Panc1 (cell line): ENCODE data around the gene TM4SF5.

Experiments used
- POLR2AphosphoS5 ChIP-seq: IDR thresholded peaks from 2 replicates; pipeline ENCODE4 v1.6.1; 2012; ENCODE audit warnings: mild to moderate bottlenecking, low read depth, low read length, moderate library complexity
- REST ChIP-seq, 2 experiments: IDR thresholded peaks; 2 replicates each; pipeline ENCODE4 v1.6.1; 2011 to 2012; ENCODE audit warnings: low read depth in 2 of 2, control low read depth in 1 of 2, low read length in 1 of 2, mild to moderate bottlenecking in 1 of 2, moderate library complexity in 1 of 2; ENCODE audit not compliant: insufficient read depth in 1 of 2
- SIN3A ChIP-seq: IDR thresholded peaks from 2 replicates; pipeline ENCODE4 v1.6.1; 2012; ENCODE audit warnings: low read depth, mild to moderate bottlenecking, low read length, moderate library complexity, borderline replicate concordance; ENCODE audit not compliant: insufficient read depth
- TCF7L2 ChIP-seq: IDR thresholded peaks from 2 replicates; pipeline ENCODE4 v1.6.1; 2011; ENCODE audit warnings: mild to moderate bottlenecking, low read depth, low read length, inconsistent platforms
- TF ChIP-seq, protein P1 (sequence below): fragments of 450-650 bp; IDR thresholded peaks from 2 replicates; pipeline ENCODE4 v1.5.1; 2017; ENCODE audit warnings: mild to moderate bottlenecking

DNA sequence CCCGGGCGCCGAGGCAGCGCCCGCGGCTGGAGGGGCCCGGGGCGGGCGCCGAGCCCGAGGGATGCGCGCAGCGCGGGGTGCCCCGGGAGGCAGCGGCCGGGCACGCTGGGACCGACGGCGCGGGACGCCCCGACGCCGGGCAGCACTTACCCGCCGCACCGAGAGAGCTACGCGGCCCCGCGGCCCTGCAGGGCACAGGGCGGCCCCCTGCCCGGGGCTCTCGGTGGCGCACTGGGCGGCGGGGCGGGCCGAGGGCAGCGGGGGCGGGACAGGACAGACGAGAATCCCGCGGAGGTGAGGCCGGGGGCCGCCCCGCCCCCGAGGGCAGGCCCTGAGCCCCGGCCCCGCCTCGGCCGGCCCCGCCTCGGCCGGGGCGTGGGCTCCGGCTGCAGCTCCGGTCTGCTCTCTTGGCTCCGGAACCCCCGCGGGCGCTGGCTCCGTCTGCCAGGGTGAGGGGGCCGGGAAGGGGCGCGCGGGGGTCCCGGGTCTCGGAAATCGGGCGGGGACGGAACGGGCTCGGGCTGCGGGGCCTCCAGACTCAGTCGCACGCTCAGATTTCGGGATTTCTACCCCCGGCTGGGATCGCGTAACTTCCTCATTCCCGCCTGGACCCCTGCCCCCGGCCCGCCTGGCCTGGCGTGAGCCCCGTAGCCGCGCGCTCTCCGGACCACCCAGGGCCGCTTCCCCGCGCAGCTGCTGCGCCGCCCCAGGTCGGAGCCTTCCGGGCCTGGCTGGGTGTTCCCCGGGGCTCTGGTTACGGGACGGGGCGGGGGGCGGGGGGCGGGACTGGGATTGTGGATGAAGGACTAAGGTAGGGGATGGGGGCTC, 35.3 kb downstream of the TM4SF5 start, which contains the start of gene PLD2:
- TF ChIP-seq REST (IDR thresholded peaks at IDR 0.05; ENCODE audit: insufficient read depth in 1 of 2, low read depth in 2 of 2, low read length in 1 of 2), result no peak
- TF ChIP-seq POLR2AphosphoS5, result peak; percentile 32; the same call in 1 of the 2 replicates
- TF ChIP-seq, protein P1, sequence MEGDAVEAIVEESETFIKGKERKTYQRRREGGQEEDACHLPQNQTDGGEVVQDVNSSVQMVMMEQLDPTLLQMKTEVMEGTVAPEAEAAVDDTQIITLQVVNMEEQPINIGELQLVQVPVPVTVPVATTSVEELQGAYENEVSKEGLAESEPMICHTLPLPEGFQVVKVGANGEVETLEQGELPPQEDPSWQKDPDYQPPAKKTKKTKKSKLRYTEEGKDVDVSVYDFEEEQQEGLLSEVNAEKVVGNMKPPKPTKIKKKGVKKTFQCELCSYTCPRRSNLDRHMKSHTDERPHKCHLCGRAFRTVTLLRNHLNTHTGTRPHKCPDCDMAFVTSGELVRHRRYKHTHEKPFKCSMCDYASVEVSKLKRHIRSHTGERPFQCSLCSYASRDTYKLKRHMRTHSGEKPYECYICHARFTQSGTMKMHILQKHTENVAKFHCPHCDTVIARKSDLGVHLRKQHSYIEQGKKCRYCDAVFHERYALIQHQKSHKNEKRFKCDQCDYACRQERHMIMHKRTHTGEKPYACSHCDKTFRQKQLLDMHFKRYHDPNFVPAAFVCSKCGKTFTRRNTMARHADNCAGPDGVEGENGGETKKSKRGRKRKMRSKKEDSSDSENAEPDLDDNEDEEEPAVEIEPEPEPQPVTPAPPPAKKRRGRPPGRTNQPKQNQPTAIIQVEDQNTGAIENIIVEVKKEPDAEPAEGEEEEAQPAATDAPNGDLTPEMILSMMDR, result no peak
- TF ChIP-seq SIN3A, result no peak
- no peak for TF ChIP-seq TCF7L2
